HL-60 (cell line): ENCODE results near the gene TAF11L9.
"Not testable (repeated sequence)": the region's sequence is repeated elsewhere in the genome, so short reads cannot be mapped to it uniquely, and the experiment has no call there.

Source experiments
- CTCF ChIP-seq: IDR thresholded peaks from one replicate; pipeline ENCODE4 v1.5.1; 2011; ENCODE audit warnings: low read length, control low read depth, inconsistent platforms; ENCODE audit not compliant: insufficient read depth
- GABPA ChIP-seq: IDR thresholded peaks from 2 replicates; pipeline ENCODE4 v1.6.1; 2012; ENCODE audit warnings: low read depth
- POLR2AphosphoS5 ChIP-seq: IDR thresholded peaks from 2 replicates; pipeline ENCODE4 v1.6.1; 2012; ENCODE audit warnings: low read depth
- REST ChIP-seq: IDR thresholded peaks from 2 replicates; pipeline ENCODE4 v1.6.1; 2012; ENCODE audit warnings: low read depth; ENCODE audit not compliant: insufficient replicate concordance

- not testable (repeated sequence) for TF ChIP-seq CTCF, POLR2AphosphoS5, REST, GABPA
Measured at GRCh38 chr5:17603880-17604279, 9.7 kb upstream of the TAF11L9 start, which contains the start of gene TAF11L11.
